HepG2 (cell line): ENCODE results near the gene FBXW8. TPM values are rescaled to one million over a fixed set of nuclear protein-coding genes. Genes with fewer than 3 reads are reported as not detected.
A peak's percentile ranks its signal among the peaks of the same experiment; 100 is the strongest.

Experiments
- ATAC-seq: fragments of 200-7000 bp; cut with Tn5 transposase; 3 replicates; pipeline ENCODE4 v1.9.1; 2020; ENCODE audit warnings: mild to moderate bottlenecking, moderate library complexity
- BruUV-seq: library from RNA; stranded (reverse); fragments of 400-500 nt; replicated peaks from 2 replicates; lab custom pipeline; 2021; lab: Mats Ljungman, UMichigan
- CTCF ChIA-PET: fragments of 300-600 bp; formaldehyde crosslinking; extraction: SDS; loops from one replicate; lab custom pipeline; 2021; ENCODE audit warnings: low total read pairs, inconsistent platforms, low intra/inter-chr PET ratio; lab: Yijun Ruan, JAX
- POLR2A ChIA-PET: fragments of 350-600 bp; sonication (Branson Sonifier 250); formaldehyde crosslinking; loops from one replicate; lab custom pipeline; 2020; ENCODE audit warnings: antibody characterized with exemption, inconsistent platforms; lab: Yijun Ruan, JAX
- DNase-seq: peaks from one replicate; pipeline ENCODE4 v3.0.0-alpha.2; 2015; ENCODE audit warnings: low spot score
- FAIRE-seq: peaks from 3 replicates; lab custom pipeline; 2011; peaks lifted over from hg19 to GRCh38; lab: Jason Lieb, UNC
- H2AFZ ChIP-seq: one replicate; pipeline ENCODE4 v1.6.1; 2011; ENCODE audit warnings: low read length, inconsistent platforms
- H3K27ac ChIP-seq: fragments of 300-600 bp; 3 replicates; pipeline ENCODE4 v1.8.0; 2011; ENCODE audit warnings: mixed run types, mild to moderate bottlenecking, mixed read lengths, low read length, inconsistent platforms; ENCODE audit not compliant: insufficient read depth; ENCODE audit errors: extremely low read length
- H3K27me3 ChIP-seq, 2 experiments: fragments of 200-600 bp in 1 of 2; 2 replicates in 1 of 2; 3 replicates in 1 of 2; pipeline versions ENCODE4 v1.6.0 to v1.8.0; 2011; ENCODE audit warnings: low read length in 2 of 2, mild to moderate bottlenecking in 2 of 2, moderate library complexity in 2 of 2, inconsistent platforms in 1 of 2; ENCODE audit not compliant: insufficient read depth in 2 of 2, control insufficient read depth in 1 of 2
- H3K36me3 ChIP-seq, 2 experiments: fragments of 200-600 bp in 1 of 2; replicated peaks in 1 of 2; 2 replicates in 1 of 2; 3 replicates in 1 of 2; pipeline versions ENCODE4 v1.5.1 to v1.8.0; 2011; ENCODE audit warnings: low read length in 2 of 2, inconsistent platforms in 1 of 2; ENCODE audit not compliant: insufficient read depth in 2 of 2, control insufficient read depth in 1 of 2
- H3K4me1 ChIP-seq: 2 replicates; pipeline ENCODE4 v1.5.1; 2012; ENCODE audit warnings: low read length, inconsistent platforms; ENCODE audit not compliant: insufficient read depth
- H3K4me2 ChIP-seq: 2 replicates; pipeline ENCODE4 v1.6.0; 2011; ENCODE audit warnings: low read depth, low read length, inconsistent platforms
- H3K4me3 ChIP-seq, 3 experiments: fragments of 200-600 bp in 1 of 3; sonication (generic), shearing (Covaris generic) in 1 of 3; replicated peaks in 1 of 3; 2 replicates each; pipeline ENCODE4 v1.5.1; 2011 to 2016; ENCODE audit warnings: low read length in 3 of 3, inconsistent platforms in 2 of 3, low read depth in 2 of 3, mild to moderate bottlenecking in 2 of 3, control low read depth in 1 of 3, mixed read lengths in 1 of 3; ENCODE audit not compliant: insufficient read depth in 1 of 3
- H3K79me2 ChIP-seq: one replicate; pipeline ENCODE4 v1.6.1; 2011; ENCODE audit warnings: low read length, inconsistent platforms; ENCODE audit not compliant: insufficient read depth
- H3K9ac ChIP-seq: 2 replicates; pipeline ENCODE4 v1.6.0; 2011; ENCODE audit warnings: mild to moderate bottlenecking, low read depth, low read length, inconsistent platforms; ENCODE audit not compliant: insufficient read depth
- H3K9me3 ChIP-seq: 2 replicates; pipeline ENCODE4 v1.5.1; 2012; ENCODE audit warnings: mild to moderate bottlenecking, low read length
- H4K20me1 ChIP-seq: 2 replicates; pipeline ENCODE4 v1.6.0; 2011; ENCODE audit warnings: inconsistent platforms, mild to moderate bottlenecking, low read length, moderate library complexity; ENCODE audit not compliant: insufficient read depth
- ATF7 ChIP-seq, 2 experiments: fragments of 450-650 bp in 1 of 2; sonication (generic) in 1 of 2; formaldehyde crosslinking in 1 of 2; IDR thresholded peaks; 2 replicates each; pipeline versions ENCODE4 v1.4.0 to v1.6.1; 2016 to 2020; ENCODE audit warnings: antibody characterized with exemption in 1 of 2, mild to moderate bottlenecking in 1 of 2, missing genetic modification reagents in 1 of 2
- CREB1 ChIP-seq, 2 experiments: fragments of 450-650 bp in 1 of 2; IDR thresholded peaks; 2 replicates each; pipeline ENCODE4 v1.6.1; 2016 to 2017; ENCODE audit warnings: control low read depth in 1 of 2, mild to moderate bottlenecking in 1 of 2, missing compliant biosample characterization in 1 of 2, missing genetic modification characterization in 1 of 2
- FOXK2 ChIP-seq: fragments of 450-650 bp; IDR thresholded peaks from 2 replicates; pipeline ENCODE4 v1.6.1; 2016
- NFIC ChIP-seq: IDR thresholded peaks from 2 replicates; pipeline ENCODE4 v1.6.1; 2012; ENCODE audit warnings: mild to moderate bottlenecking, low read length, inconsistent platforms
- NFKBIZ ChIP-seq: IDR thresholded peaks from 2 replicates; pipeline ENCODE4 v1.6.1; 2018; ENCODE audit warnings: missing genetic modification reagents, missing compliant biosample characterization
- ZBTB7B ChIP-seq: sonication (generic); formaldehyde crosslinking; IDR thresholded peaks from 2 replicates; pipeline ENCODE4 v1.4.0; 2020; ENCODE audit warnings: missing genetic modification reagents
- ZFP1 ChIP-seq: IDR thresholded peaks from 2 replicates; pipeline ENCODE4 v1.6.1; 2016
- WGBS: methylation state at CpG from one replicate; pipeline ENCODE4 v1.1.6; 2017; ENCODE audit warnings: low lambda C conversion rate; 5-methylcytosine and 5-hydroxymethylcytosine counted together
- in situ Hi-C: cut with HindIII; loops from 2 replicates; pipeline ENCODE4 v1.10.0; 2017; ENCODE audit warnings: low pct_unique_long_range_greater_than_20kb; ENCODE audit not compliant: extremely low pct_ligation_motif_present
- intact Hi-C: fragments of 100-400 bp; cut with micrococcal nuclease; formaldehyde crosslinking; loops from one replicate; pipeline ENCODE4 v1.10.0; 2022; ENCODE audit not compliant: unreplicated experiment
- polyA plus RNA-seq, 8 experiments: library from polyadenylated mRNA; depleted of rRNA in 3 of 8; stranded (reverse) in 7 of 8; unstranded in 1 of 8; fragments of >200 nt; fragmentation: Illumina TruSeq in 4 of 8; extraction: Trizol in 4 of 8; gene quantifications; 2 replicates each; pipeline versions ENCODE4 v1.2.1 to v1.2.3, GENCODE V29; 2011 to 2016; ENCODE audit warnings: low read depth in 4 of 8, missing spikeins in 1 of 8, mixed read lengths in 1 of 8; ENCODE audit not compliant: insufficient read depth in 1 of 8
- total RNA-seq, 5 experiments: library from RNA; depleted of rRNA; stranded (reverse); fragments of >200 nt; fragmentation: Illumina TruSeq; extraction: Trizol; gene quantifications; 2 replicates each; pipeline ENCODE4 v1.2.3, GENCODE V29; 2016; ENCODE audit warnings: low read depth in 1 of 5
- TF ChIP-seq, protein P1 (sequence below): sonication (generic); formaldehyde crosslinking; IDR thresholded peaks from 2 replicates; pipeline ENCODE4 v1.8.1; 2023; ENCODE audit warnings: missing genetic modification reagents, inconsistent platforms, borderline replicate concordance
- TF ChIP-seq, protein P2 (sequence below): sonication (generic); formaldehyde crosslinking; IDR thresholded peaks from 2 replicates; pipeline ENCODE4 v1.8.0; 2022; ENCODE audit warnings: missing genetic modification reagents, mild to moderate bottlenecking, moderate library complexity, borderline replicate concordance
- TF ChIP-seq, protein P3 (sequence below): sonication (generic); formaldehyde crosslinking; IDR thresholded peaks from 2 replicates; pipeline ENCODE4 v1.4.0; 2020; ENCODE audit warnings: missing genetic modification reagents

Gene FBXW8
- total and polyA plus RNA-seq, 2 of the 13 experiments (the other 11 are each of a cell fraction or from before 2014, with no cell fraction given) = 5.1 to 5.9 TPM

DNA sequence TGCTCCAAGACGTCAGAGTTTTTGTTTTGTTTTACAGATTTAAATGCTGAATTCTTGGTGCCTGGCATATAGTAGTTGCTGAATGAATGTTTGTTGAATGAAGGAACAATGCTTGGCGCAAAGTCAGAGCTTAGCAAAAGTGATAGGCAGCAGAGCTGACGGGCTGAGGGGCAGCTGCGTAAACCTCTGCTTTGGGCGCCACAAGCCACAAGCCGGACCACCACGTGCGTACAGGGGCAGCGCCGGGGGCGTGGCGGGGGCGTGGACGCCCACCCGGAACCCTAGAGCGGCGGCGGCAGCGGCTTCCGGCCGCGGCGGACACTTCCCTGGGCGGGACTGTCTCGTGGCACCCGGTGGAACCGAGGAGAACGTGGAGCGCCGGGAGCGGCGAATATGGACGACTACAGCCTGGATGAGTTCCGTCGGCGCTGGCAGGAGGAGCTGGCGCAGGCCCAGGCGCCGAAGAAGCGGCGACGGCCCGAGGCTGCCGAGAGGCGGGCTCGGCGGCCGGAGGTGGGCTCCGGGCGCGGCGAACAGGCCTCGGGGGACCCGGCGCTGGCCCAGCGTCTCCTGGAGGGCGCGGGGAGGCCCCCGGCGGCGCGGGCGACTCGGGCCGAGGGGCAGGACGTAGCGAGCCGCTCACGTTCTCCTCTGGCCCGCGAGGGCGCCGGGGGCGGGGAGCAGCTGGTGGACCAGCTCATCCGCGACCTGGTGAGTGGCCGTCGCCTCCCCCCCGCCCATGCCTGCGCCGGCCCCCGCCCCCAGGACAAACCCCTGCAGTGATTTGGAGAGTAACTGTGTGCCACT is at the start of gene FBXW8 (continued):
- TF ChIP-seq, protein P1, sequence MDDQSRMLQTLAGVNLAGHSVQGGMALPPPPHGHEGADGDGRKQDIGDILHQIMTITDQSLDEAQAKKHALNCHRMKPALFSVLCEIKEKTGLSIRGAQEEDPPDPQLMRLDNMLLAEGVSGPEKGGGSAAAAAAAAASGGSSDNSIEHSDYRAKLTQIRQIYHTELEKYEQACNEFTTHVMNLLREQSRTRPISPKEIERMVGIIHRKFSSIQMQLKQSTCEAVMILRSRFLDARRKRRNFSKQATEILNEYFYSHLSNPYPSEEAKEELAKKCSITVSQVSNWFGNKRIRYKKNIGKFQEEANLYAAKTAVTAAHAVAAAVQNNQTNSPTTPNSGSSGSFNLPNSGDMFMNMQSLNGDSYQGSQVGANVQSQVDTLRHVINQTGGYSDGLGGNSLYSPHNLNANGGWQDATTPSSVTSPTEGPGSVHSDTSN (CRISPR knock-in tag) = no peak
- TF ChIP-seq FOXK2 (no peak), NFIC (no peak), ZBTB7B (CRISPR knock-in tag) (peak; percentile 99), NFKBIZ (CRISPR knock-in tag) (0 out of 2 replicates have a peak, but pooled peaks have one; percentile 27)
- TF ChIP-seq, protein P2, sequence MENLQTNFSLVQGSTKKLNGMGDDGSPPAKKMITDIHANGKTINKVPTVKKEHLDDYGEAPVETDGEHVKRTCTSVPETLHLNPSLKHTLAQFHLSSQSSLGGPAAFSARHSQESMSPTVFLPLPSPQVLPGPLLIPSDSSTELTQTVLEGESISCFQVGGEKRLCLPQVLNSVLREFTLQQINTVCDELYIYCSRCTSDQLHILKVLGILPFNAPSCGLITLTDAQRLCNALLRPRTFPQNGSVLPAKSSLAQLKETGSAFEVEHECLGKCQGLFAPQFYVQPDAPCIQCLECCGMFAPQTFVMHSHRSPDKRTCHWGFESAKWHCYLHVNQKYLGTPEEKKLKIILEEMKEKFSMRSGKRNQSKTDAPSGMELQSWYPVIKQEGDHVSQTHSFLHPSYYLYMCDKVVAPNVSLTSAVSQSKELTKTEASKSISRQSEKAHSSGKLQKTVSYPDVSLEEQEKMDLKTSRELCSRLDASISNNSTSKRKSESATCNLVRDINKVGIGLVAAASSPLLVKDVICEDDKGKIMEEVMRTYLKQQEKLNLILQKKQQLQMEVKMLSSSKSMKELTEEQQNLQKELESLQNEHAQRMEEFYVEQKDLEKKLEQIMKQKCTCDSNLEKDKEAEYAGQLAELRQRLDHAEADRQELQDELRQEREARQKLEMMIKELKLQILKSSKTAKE (CRISPR knock-in tag) = no peak

DNA sequence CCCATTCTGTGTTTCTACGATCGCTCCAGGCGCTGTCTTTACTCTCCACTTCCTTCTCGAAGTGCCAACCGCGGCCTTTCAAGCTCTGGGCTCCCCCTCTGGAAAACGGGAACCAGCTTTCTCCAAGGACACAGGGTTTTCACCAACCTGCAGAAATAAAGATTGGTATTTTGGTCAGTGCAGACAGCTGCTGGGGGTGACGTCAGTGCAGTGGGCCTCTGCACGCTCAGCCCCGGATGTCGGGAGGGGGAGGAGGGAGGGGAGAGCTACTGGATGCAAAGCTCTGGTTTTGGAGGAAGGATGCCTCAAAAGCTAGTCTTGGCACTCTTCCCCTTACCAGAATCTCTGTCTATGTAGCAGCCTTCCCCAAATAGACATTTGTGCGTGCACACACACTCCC is 49.4 kb upstream of the FBXW8 start:
- Histone ChIP-seq H3K4me2 (peak overlapping the region; percentile 32), H3K9ac (no peak overlapping the region), H4K20me1 (no peaks in the 10 kb centered on the region), H3K4me1 (peaks cover 34% of the 10 kb centered on the region), H2AFZ (no peak overlapping the region), H3K4me3 (0 out of 6 replicates have a peak overlapping the region, but pooled peaks of 1 of the 3 experiments have one; percentile 9), H3K36me3 (no peaks in the 10 kb centered on the region), H3K9me3 (no peaks in the 10 kb centered on the region), H3K27ac (no peak overlapping the region), H3K27me3 (peaks cover 0 to 23% of the 10 kb centered on the region in 2 experiments; a peak in 3 of 5 replicates), H3K79me2 (no peaks in the 10 kb centered on the region)
- FAIRE-seq (no peak), ATAC-seq (peak; percentile 56), DNase-seq (no peak)
- no TSS peak for BruUV-seq
- CTCF ChIA-PET = no interaction called here
- intact Hi-C loops (no loop called here), in situ Hi-C loops (no loop called here)
- POLR2A ChIA-PET = interaction anchor here (0.6 kb wide), 1 partner anchor 43 kb away, joined by 4 read pairs; no protein-coding TSS in a partner anchor
- 25% methylated on average over 11 of the region's 12 CpGs for WGBS
- TF ChIP-seq ATF7 (IDR thresholded peaks at IDR 0.05) (peak; percentile 29; the same call in 1 of the 2 replicates), ATF7 (CRISPR knock-in tag; IDR thresholded peaks at IDR 0.05) (no peak), ZFP1 (no peak), CREB1 (IDR thresholded peaks at IDR 0.05) (peak; percentile 79), CREB1 (CRISPR knock-in tag; IDR thresholded peaks at IDR 0.05) (0 out of 2 replicates have a peak, but pooled peaks have one; percentile 39)
- TF ChIP-seq, protein P3, sequence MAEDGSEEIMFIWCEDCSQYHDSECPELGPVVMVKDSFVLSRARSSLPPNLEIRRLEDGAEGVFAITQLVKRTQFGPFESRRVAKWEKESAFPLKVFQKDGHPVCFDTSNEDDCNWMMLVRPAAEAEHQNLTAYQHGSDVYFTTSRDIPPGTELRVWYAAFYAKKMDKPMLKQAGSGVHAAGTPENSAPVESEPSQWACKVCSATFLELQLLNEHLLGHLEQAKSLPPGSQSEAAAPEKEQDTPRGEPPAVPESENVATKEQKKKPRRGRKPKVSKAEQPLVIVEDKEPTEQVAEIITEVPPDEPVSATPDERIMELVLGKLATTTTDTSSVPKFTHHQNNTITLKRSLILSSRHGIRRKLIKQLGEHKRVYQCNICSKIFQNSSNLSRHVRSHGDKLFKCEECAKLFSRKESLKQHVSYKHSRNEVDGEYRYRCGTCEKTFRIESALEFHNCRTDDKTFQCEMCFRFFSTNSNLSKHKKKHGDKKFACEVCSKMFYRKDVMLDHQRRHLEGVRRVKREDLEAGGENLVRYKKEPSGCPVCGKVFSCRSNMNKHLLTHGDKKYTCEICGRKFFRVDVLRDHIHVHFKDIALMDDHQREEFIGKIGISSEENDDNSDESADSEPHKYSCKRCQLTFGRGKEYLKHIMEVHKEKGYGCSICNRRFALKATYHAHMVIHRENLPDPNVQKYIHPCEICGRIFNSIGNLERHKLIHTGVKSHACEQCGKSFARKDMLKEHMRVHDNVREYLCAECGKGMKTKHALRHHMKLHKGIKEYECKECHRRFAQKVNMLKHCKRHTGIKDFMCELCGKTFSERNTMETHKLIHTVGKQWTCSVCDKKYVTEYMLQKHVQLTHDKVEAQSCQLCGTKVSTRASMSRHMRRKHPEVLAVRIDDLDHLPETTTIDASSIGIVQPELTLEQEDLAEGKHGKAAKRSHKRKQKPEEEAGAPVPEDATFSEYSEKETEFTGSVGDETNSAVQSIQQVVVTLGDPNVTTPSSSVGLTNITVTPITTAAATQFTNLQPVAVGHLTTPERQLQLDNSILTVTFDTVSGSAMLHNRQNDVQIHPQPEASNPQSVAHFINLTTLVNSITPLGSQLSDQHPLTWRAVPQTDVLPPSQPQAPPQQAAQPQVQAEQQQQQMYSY (CRISPR knock-in tag) = no peak
